IMR-90 (cell line): Measurements from ENCODE around the gene AFAP1L1. TPM values are rescaled to one million over a fixed set of nuclear protein-coding genes. Genes with fewer than 3 reads are reported as not detected.

Experiments used
- ATAC-seq: fragments of 200-7000 bp; cut with Tn5 transposase; 2 replicates; pipeline ENCODE4 v1.9.1; 2020; ENCODE audit warnings: low read depth, mild to moderate bottlenecking, moderate library complexity
- BruUV-seq: library from RNA; stranded (reverse); fragments of 400-500 nt; replicated peaks from 2 replicates; lab custom pipeline; 2021; lab: Mats Ljungman, UMichigan
- CTCF ChIA-PET: fragments of 300-600 bp; formaldehyde crosslinking; extraction: SDS; loops from one replicate; lab custom pipeline; 2021; ENCODE audit warnings: antibody characterized with exemption; lab: Yijun Ruan, JAX
- POLR2A ChIA-PET: fragments of 300-600 bp; sonication (Branson Sonifier 250); formaldehyde crosslinking; loops from one replicate; lab custom pipeline; 2022; ENCODE audit warnings: antibody characterized with exemption; ENCODE audit not compliant: unreplicated experiment; lab: Charles Lee
- DNase-seq: peaks from one replicate; pipeline ENCODE4 v3.0.0; 2013
- H2AFZ ChIP-seq: replicated peaks from 2 replicates; pipeline ENCODE3; 2013; ENCODE audit warnings: low read length, mild to moderate bottlenecking; ENCODE audit not compliant: poor library complexity
- H2AK5ac ChIP-seq: 2 replicates; pipeline ENCODE4 v1.6.1; 2013; ENCODE audit warnings: low read depth, low read length, inconsistent platforms
- H2AK9ac ChIP-seq: replicated peaks from 2 replicates; pipeline ENCODE3; 2013; ENCODE audit warnings: mild to moderate bottlenecking, low read depth, low read length, moderate library complexity; ENCODE audit not compliant: poor library complexity
- H2BK120ac ChIP-seq: 2 replicates; pipeline ENCODE4 v1.6.1; 2013; ENCODE audit warnings: low read depth, low read length, inconsistent platforms
- H2BK15ac ChIP-seq: 3 replicates; pipeline ENCODE4 v1.6.1; 2013; ENCODE audit warnings: low read depth, low read length, inconsistent platforms
- H2BK20ac ChIP-seq: 2 replicates; pipeline ENCODE4 v1.6.1; 2013; ENCODE audit warnings: low read depth, mild to moderate bottlenecking, inconsistent platforms, low read length, moderate library complexity
- H2BK5ac ChIP-seq: 2 replicates; pipeline ENCODE4 v1.6.1; 2013; ENCODE audit warnings: mild to moderate bottlenecking, low read depth, low read length, inconsistent platforms; ENCODE audit not compliant: poor library complexity, severe bottlenecking
- H3K14ac ChIP-seq: replicated peaks from 2 replicates; pipeline ENCODE4 v1.6.1; 2013; ENCODE audit warnings: low read depth, low read length, inconsistent platforms
- H3K18ac ChIP-seq: 2 replicates; pipeline ENCODE4 v1.6.1; 2013; ENCODE audit warnings: low read depth, low read length, control low read depth
- H3K23ac ChIP-seq: 2 replicates; pipeline ENCODE4 v1.6.1; 2013; ENCODE audit warnings: low read depth, low read length, inconsistent platforms
- H3K27ac ChIP-seq: 2 replicates; pipeline ENCODE4 v1.5.1; 2013; ENCODE audit warnings: mild to moderate bottlenecking, control low read depth, low read length; ENCODE audit not compliant: insufficient read depth
- H3K27me3 ChIP-seq: 2 replicates; pipeline ENCODE4 v1.6.1; 2013; ENCODE audit warnings: low read length; ENCODE audit not compliant: control insufficient read depth, insufficient read depth
- H3K36me3 ChIP-seq: 2 replicates; pipeline ENCODE4 v1.6.1; 2013; ENCODE audit warnings: low read length, mixed read lengths; ENCODE audit not compliant: control insufficient read depth, insufficient read depth
- H3K4ac ChIP-seq: 2 replicates; pipeline ENCODE4 v1.6.1; 2013; ENCODE audit warnings: low read depth, low read length, inconsistent platforms
- H3K4me1 ChIP-seq: 2 replicates; pipeline ENCODE4 v1.6.1; 2013; ENCODE audit warnings: low read length, mixed read lengths; ENCODE audit not compliant: control insufficient read depth, insufficient read depth
- H3K4me2 ChIP-seq: 2 replicates; pipeline ENCODE4 v1.6.1; 2013; ENCODE audit warnings: low read depth, mild to moderate bottlenecking, control low read depth, low read length, moderate library complexity
- H3K4me3 ChIP-seq: 2 replicates; pipeline ENCODE4 v1.5.1; 2013; ENCODE audit warnings: low read depth, mild to moderate bottlenecking, control low read depth, low read length, moderate library complexity; ENCODE audit not compliant: insufficient read depth
- H3K56ac ChIP-seq: 2 replicates; pipeline ENCODE4 v1.6.1; 2013; ENCODE audit warnings: low read length, inconsistent platforms; ENCODE audit not compliant: insufficient read depth; ENCODE audit errors: extremely low read depth
- H3K79me1 ChIP-seq, 2 experiments: 2 replicates each; pipeline ENCODE4 v1.6.1; 2013; ENCODE audit warnings: low read length in 2 of 2, inconsistent platforms in 1 of 2, low read depth in 1 of 2
- H3K9ac ChIP-seq: 2 replicates; pipeline ENCODE4 v1.6.1; 2013; ENCODE audit warnings: low read depth, low read length, control low read depth
- H3K9me1 ChIP-seq: 2 replicates; pipeline ENCODE4 v1.6.1; 2013; ENCODE audit warnings: low read length, inconsistent platforms; ENCODE audit not compliant: insufficient read depth
- H3K9me3 ChIP-seq: 2 replicates; pipeline ENCODE4 v1.6.1; 2013; ENCODE audit warnings: low read length; ENCODE audit not compliant: control insufficient read depth, insufficient read depth
- H4K20me1 ChIP-seq: 2 replicates; pipeline ENCODE4 v1.6.1; 2013; ENCODE audit warnings: low read length, inconsistent platforms; ENCODE audit not compliant: insufficient read depth
- H4K5ac ChIP-seq: 2 replicates; pipeline ENCODE4 v1.6.1; 2013; ENCODE audit warnings: mild to moderate bottlenecking, low read depth, low read length, control low read depth
- H4K8ac ChIP-seq, 2 experiments: 2 replicates each; pipeline ENCODE4 v1.6.1; 2013; ENCODE audit warnings: low read depth in 2 of 2, low read length in 2 of 2, control low read depth in 1 of 2, inconsistent platforms in 1 of 2
- H4K91ac ChIP-seq: 2 replicates; pipeline ENCODE4 v1.6.1; 2013; ENCODE audit warnings: low read depth, low read length, inconsistent platforms; ENCODE audit not compliant: insufficient read depth
- ELK1 ChIP-seq: fragments of 150-350 bp; IDR thresholded peaks from 2 replicates; pipeline ENCODE4 v1.6.1; 2016; ENCODE audit warnings: low read depth, mild to moderate bottlenecking, low read length, moderate library complexity, borderline replicate concordance
- RFX5 ChIP-seq: IDR thresholded peaks from 2 replicates; pipeline ENCODE4 v1.8.0; 2012; ENCODE audit warnings: low read depth, mild to moderate bottlenecking, low read length, moderate library complexity
- WGBS, 2 experiments: methylation state at CpG; one replicate each; pipeline versions ENCODE4 v1.1.5 to v1.1.7; 2013; ENCODE audit warnings: missing lambda C conversion rate in 2 of 2; ENCODE audit not compliant: insufficient read length in 1 of 2; ENCODE audit errors: extremely low coverage in 2 of 2; 5-methylcytosine and 5-hydroxymethylcytosine counted together
- dilution Hi-C: fragments of 300-500 bp; cut with HindIII; formaldehyde crosslinking; loops from one replicate; pipeline ENCODE4 v1.14.3; 2018; ENCODE audit warnings: low sequenced_read_pairs; ENCODE audit not compliant: unreplicated experiment
- in situ Hi-C: fragments of 300-500 bp; cut with MboI; formaldehyde crosslinking; loops from 3 replicates; pipeline ENCODE4 v1.14.3; 2019; ENCODE audit warnings: low sequenced_read_pairs, inconsistent platforms, mixed read lengths
- intact Hi-C: fragments of 100-400 bp; cut with micrococcal nuclease; formaldehyde crosslinking; loops from 2 replicates; pipeline ENCODE4 v1.10.0; 2022
- polyA plus RNA-seq, 3 experiments: library from polyadenylated mRNA; depleted of rRNA; stranded (reverse); fragments of >200 nt; gene quantifications; 2 replicates each; pipeline ENCODE4 v1.2.3, GENCODE V29; 2012; ENCODE audit warnings: low replicate concordance in 1 of 3
- total RNA-seq: library from RNA; depleted of rRNA; stranded (reverse); fragments of >200 nt; gene quantifications from 2 replicates; pipeline ENCODE4 v1.2.3, GENCODE V29; 2012

Gene AFAP1L1
- total and polyA plus RNA-seq, 2 of the 4 experiments (the other 2 are of a cell fraction): 3.3 to 5.7 TPM

- Histone ChIP-seq H3K27me3 (no peaks in the 10 kb centered on the region), H2BK20ac (no peak overlapping the region), H3K9me1 (no peaks in the 10 kb centered on the region), H3K56ac (no peak overlapping the region), H3K27ac (no peak overlapping the region), H2BK15ac (no peak overlapping the region), H4K20me1 (no peaks in the 10 kb centered on the region), H2AFZ (no peak overlapping the region), H3K9me3 (no peaks in the 10 kb centered on the region), H4K5ac (no peak overlapping the region), H3K4me1 (peaks cover 2% of the 10 kb centered on the region; the same call in 1 of the 2 replicates), H3K79me1 (no peaks in the 10 kb centered on the region), H2AK9ac (no peak overlapping the region), H2BK120ac (no peak overlapping the region), H3K36me3 (no peaks in the 10 kb centered on the region), H3K9ac (no peak overlapping the region), H4K8ac (no peak overlapping the region), H2AK5ac (0 out of 2 replicates have a peak overlapping the region, but pooled peaks have one; percentile 23), H3K4me2 (no peak overlapping the region), H3K4me3 (no peak overlapping the region), H3K18ac (no peak overlapping the region), H2BK5ac (no peak overlapping the region), H3K14ac (no peak overlapping the region), H3K23ac (no peak overlapping the region), H3K4ac (no peak overlapping the region), H4K91ac (no peak overlapping the region)
- TF ChIP-seq RFX5 (no peak), ELK1 (no peak)
- ATAC-seq: no peak
- CTCF ChIA-PET: interaction anchor here (1.1 to 1.8 kb wide), 2 partner anchors 58 to 59 kb away, joined by 3 to 7 read pairs; no protein-coding TSS in a partner anchor
- intact Hi-C loops (no loop called here), in situ Hi-C loops (no loop called here), dilution Hi-C loops (no loop called here)
- no peak for DNase-seq
- no TSS peak for BruUV-seq
- 93% methylated on average over 6 of the region's 12 CpGs; no CpG with 5 or more reads in 1 of the 2 experiments for WGBS, 2 experiments
- POLR2A ChIA-PET: interaction anchor here (1.2 kb wide), 1 partner anchor 48 kb away, joined by 3 read pairs; no protein-coding TSS in a partner anchor
Measured at GRCh38 chr5:149376104-149376503, 104.4 kb downstream of the AFAP1L1 start.
